HPDE6-E6E7 (cell line): ENCODE measurements around the gene EFCAB5.
"Not testable (repeated sequence)": the region's sequence is repeated elsewhere in the genome, so short reads cannot be mapped to it uniquely, and the experiment has no call there.

ENCODE experiments used
- DNase-seq: peaks from one replicate; pipeline ENCODE4 v3.0.0; 2011; ENCODE audit warnings: missing footprints; ENCODE audit errors: extremely low spot score

EFCAB5 gene

DNA sequence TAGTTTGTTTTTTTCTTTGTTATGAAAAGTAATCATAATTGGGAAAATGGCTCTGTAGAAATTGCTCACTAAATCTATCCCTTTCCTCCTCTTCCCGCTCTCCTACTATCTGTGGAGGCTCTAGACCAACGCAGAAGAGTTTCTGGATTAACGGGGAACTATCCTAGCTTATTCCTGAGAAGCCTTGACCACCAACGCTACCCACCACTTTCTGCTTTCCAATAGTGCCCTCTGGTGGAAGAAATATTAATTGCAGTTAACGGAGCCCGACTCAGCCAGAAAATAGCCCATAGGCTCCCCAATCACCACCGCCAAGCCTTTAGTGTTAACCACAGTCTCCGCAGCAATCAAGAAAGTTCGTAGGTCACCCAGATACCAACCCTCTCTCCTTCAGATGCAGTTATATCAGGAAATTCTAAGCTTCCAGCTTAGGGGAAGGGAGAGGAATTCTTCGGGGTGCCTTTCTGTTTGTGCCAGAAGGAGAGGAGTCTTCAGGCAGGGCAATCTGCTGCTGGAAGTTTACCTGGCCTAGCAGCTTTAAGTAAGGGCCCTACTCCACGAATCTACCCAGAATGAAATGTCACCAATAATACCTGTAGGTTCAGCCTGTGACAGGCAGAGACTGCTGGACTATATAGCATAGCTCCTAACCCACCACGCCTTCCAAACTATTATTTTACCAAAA is 152.2 kb downstream of the EFCAB5 start:
- DNase-seq = peak; percentile 71

DNA sequence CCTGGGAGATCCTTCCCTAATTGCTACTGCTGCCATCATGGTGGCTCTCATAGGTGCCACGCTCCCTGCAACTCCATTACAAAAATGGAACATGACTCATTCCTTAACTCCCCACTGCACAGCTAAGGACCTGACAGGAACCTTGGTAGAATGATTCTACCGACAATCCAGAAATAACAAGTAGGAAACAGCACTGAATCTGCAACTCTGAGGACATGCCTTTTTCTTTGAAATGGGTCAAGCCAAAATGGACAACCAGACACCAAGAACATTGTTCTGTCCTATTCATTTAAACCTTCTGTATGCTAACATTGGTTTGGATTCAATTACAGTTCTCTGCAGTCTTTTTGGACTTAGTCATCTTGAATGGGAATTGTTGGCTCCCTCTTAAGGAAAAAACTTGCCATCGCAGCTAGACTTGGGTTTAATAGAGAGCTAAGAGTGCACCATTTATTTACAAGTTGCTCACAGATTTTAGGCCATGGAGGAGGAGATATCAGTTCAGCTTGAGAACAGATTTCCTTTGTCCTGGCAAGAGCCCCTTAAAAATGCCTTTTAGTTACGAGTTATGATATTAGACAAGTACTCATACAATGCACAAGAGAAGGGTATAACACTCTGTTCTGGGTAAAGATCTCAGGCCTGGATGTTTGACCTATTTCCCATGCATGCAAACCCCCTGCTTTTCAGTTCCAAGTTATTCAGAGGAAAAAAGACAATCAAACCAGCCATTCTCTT is 154.2 kb downstream of the EFCAB5 start:
- DNase-seq = peak; percentile 49

DNA sequence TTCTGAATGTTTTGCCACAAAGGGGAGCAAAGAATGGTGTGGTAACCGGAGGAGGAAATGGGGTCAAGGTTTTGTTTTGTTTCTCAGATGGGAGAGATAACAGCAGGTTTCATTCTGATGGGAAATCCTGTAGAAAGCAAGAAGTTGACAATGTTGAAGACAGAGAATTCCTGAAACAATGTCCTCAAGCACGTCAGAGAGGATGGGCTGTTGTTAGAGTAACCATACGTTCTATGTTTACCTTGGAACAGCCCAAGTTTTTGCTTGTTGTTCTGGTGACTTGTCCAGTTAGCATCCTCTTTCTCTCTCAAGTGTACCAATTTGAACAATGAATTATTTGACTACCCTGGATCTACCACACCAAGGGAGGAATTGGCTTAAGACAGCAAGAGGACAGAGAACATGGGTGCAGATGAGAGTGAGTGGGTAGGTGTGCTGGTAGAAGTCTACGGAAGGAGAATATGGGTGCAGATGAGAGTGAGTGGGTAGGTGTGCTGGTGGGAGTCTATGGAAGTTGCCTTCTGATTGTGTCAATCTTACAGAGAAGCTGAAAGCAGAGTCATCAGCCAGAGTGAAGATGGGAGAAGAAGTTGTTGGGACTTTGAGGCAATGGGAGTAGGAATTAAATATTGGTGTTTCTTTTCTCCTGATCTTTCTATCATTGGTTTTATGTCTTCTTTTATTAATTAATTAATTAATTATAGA is 160.4 kb downstream of the EFCAB5 start:
- DNase-seq = no peak

DNA sequence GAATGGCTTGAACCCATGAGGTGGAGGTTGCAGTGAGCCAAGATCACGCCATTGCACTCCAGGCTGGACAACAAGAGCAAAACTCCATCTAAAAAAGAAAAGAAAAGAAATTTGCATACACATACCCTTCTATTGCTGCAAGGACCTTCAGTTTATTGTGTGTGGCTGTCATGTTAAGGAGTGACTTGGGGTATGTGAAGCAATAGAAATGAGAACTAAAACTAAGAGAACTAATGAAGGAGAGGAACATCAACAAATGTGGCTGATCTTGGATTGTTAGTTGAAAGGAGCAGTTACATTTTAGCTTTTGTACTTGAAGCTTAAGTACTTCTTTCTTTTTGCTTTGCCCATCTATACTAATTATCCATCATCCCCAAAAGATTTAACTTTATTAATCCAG is 162.5 kb downstream of the EFCAB5 start:
- DNase-seq = no peak

DNA sequence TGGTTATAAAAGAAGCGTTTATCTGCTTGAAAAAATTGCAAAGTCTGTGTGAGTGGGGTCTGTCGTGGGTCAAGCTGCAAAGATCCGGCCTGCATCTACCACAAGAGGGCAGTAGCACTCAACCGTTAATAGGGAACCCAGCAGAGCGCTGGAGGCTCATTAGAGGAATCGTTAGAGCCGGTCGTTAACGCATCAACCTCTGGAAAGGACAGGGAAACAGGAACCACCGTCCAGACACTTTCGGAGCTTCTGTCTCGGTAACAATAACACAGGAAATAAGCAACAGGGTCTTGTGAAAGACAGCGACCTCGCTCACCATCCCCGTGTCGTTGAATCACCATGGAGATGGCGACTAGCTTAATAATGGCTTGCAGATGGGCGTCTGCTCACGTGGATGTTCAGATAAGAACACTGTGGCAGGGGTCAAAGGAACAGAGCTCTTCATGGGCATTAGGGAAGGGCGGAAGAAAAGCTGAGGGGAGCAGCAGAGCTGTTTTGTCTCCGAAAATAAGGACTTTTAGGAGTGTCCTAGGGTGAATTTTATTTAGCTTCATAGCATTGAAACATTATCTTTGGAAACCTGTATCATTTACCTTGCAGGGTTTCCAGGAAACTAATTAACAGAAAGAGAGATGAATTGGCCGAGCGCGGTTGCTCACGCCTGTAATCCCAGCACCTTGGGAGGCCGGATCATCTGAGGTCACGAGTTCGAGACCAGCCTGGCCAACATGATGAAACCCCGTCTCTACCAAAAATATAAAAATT is 163.3 kb downstream of the EFCAB5 start:
- DNase-seq = peak; percentile 55

DNA sequence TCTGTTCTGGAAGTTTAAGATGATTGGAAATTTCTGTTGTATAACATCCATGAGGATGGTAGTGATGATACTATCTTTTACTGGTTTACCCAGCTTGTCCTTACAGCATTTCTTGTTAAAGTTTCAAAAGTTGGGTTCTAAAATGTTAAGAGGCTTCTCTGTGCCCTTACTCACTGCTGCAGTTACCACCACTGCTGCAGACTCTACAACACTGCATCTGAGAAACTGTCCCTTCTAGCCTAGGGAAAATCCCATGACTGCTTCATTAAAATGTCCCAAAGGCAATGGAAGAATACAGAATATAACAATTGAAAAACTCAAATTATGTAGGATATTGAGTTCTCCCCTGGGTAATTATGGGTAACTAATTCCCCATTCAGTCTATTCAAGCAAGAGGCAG is 171.4 kb downstream of the EFCAB5 start:
- no peak for DNase-seq

DNA sequence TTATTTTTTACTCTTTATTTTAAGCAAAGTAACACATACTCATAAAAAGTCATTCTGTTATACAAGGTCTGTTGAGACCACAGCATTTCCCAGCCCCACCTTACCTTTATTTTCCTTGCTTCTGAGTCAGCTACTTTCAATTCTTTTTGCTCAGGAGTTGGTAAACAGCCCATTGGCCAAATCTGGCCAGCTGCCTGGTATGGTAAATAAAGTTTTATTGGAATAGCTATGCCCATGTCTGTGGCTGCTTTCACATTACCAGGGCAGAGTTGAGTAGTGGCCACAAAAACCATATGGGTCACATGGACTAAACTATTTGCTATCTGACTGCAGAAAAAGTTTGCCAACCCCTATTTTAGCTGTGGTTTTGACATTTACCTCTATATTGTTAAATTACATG is 171.8 kb downstream of the EFCAB5 start:
- DNase-seq = no peak

DNA sequence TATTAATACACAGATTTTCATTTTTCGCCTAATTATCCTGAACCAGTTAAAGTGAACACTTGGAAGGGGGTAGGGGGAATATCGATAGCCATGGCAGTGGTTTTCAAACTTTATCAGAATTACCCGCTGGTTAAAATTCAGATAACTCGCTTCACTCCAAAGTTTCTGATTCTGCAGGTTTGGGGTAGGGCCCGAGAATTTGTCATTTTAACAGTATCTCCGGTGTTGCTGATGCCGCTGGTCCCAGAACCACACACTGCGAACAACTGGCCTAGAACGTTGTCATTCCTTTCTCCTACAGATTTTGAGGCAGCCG is 174.9 kb downstream of the EFCAB5 start:
- no peak for DNase-seq

DNA sequence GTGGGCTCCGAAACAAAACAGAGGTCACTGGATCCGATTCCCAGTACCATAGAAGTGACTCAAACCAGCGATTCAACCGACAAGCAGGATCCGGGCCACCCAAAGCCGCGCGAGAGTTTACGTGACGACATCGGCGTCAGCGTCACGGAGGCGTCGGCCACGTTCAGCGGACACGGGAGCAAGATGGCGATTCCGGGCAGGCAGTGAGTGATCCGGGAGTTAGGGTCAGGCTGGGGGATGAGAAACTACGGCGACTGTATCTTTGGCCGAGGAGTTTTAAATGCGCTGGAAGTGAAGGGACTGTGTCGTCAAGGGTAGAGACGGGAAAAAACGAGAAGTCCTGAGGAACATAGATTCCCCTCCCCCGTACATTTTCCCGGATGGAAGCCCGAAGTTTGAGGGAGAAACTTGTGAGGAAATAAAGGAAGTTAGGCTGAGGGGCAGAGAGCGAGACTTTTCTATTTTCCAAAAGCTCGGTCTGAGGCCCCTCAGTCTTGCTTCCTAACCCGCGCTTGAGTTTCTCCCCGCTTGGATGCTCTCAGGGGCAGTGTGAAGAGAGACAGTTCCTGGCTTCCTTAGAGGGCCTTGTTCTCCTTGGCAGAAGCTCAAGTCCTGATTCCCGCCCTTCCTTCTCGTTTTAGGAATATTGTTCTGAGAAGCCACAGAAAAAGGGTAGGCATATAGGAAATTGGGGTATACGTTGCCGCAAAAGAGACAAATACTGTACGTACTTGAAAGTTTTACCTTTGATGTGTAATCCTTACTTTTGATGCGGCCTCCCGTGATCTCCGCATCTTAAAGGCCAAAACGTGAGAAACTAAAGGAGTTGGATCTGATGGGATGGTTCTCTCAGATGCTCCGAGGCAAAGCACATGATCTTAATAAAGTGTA is 175.5 kb downstream of the EFCAB5 start, which contains the start of gene NSRP1:
TSS of gene NSRP1 (plus strand) at position 156 of the 891 bp plus-strand sequence. CDS start at position 184, 28 bp downstream.
- DNase-seq = peak; percentile 96

DNA sequence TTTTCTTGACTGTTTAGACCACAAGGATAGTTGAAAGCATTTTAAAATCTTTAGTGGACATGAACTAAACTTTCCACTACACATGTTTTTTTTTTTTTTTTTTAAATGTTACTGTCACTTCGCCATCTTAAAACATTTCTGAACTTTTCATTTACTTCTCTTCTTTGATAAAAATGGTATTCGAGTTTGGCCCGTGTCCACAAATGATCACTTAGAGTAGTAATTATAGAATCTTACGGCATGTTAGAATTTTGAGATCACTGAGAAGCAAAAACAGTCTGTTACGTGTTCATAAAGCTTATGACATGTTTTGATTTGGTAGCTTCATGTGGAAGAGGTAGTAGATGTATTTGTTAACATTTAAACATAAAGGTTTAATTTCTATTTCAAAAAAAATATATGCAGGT is 176.2 kb downstream of the EFCAB5 start:
- no peak for DNase-seq

DNA sequence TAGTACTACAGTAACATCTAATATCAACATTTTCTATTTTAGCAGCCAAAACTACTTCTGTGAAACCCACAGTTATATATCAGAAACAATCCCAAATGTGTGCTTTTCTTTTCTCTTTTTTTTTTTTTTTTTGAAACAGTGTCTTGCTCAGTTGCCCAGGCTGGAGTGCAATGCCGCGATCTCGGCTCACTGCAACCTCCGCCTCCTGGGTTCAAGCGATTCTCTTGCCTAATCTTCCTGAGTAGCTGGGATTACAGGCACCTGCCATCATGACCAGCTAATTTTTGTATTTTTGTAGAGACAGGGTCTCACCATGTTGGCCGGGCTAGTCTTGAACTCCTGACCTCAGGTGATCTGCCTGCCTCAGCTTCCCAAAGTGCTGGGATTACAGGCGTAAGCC is 177.2 kb downstream of the EFCAB5 start:
- not testable (repeated sequence) for DNase-seq

DNA sequence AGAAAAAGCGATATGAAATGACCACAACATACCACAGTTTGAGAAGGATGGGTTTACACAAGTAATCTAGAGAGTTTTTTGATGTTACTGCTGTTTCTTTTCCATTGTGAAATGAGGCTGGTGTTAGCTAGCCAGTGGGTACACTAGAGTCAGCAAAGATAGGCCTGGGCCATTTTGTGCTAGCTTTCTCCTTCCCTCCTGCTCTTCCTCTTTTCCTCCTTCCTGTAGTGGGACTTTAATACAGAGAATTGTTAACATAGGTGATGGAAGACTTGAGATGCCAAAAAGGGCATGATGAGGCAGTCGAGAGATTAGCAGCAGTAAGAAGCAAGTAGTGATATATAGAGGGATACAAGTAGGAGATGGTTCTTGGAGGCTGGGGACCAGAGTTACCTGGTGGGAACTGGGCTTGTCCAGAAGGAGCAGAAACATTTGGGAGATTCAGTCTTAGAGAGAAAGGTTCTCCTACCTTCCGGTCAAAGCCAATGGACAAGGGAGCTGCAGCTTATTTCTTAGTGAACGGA is 182.9 kb downstream of the EFCAB5 start:
- DNase-seq = no peak

DNA sequence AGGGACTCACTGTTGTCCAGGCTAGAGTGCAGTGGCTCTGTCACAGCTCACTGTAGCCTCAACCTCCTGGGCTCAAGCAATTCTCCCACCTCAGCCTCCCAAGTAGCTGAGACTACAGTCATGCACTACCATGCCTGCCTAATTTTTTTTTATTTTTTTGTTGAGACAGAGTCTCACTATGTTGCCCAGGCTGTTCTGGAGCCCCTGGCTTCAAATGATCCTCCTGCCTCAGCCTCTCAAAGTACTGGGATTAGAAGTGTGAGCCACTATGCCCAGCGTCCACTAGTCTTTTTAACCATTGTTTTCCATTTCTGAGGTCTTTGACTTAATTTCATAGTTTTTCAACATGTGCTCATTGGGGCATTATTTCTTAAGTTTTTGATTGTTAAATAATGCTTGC is 188.7 kb downstream of the EFCAB5 start:
- no peak for DNase-seq

DNA sequence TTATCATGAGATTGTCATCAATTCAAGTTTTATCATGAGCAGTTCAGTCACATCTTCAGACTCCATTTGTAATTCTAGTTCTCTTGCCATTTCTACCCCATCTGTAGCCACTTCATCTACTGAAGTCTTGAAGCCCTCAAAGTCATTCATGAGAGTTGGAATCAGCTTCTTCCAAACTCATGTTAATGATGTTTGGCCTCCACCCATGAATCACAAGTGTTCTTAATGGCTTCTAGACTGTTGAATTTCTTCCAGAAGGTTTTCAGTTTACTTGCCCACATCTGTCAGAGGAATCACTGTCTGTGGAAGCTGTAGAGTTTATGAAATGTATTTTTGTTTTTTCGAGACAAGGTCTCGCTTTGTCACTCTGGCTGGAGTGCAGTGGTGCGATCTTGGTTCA is 191.2 kb downstream of the EFCAB5 start:
- DNase-seq = no peak

DNA sequence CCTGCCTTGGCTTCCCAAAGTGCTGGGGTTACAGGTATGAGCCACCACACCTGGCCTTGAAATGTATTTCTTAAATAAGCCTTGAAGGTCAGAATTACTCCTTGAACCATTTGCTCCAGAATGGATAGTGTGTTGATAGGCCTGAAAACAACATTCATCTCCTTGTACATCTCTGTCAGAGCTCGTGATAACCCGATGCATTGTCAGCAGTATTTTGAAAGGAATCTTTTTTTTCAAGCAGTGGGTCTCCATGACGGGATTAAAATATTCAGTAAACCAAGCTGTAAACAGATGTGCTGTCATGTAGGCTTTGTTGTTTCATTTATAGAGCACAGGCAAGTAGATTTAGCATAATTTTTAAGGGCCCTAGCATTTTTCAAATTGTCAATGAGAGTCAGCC is 191.8 kb downstream of the EFCAB5 start:
- DNase-seq = no peak

DNA sequence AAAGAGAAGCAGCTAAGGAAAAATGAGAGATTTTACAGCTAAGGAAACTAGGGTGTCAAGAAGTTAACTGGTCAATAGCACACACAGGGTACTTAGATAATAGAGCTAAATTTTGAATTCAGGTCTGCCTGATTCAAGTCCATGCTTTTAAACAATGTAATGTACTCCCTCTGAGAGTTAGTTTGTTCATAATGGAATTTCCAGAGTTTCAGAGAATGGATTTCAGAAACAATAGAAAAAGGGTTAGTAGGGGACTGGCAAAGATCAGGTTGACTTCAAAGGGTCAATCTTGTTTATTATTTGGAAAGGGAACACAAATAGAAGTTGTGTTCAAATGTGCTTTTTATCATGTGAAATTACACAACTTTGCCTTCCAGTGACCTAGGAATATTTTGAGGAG is 193.1 kb downstream of the EFCAB5 start:
- DNase-seq = no peak

DNA sequence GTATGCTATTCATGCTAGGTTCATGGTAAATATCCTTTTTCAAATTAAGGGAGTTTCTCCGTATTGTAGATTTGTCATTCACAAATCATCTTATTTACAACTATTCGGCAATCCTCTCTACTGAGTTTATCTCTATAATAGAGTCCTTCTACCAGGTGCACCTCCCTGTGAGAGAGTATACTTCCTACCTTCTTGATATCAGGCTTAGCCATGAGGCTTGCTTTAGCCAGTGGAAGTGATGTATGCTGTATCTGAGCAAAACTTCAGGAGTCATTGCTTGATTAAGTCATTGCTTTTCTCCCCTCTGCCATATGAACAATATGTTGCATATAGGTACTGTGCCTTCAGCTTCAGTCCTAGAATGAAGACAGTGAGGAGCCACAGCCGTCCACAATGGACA is 195.7 kb downstream of the EFCAB5 start:
- no peak for DNase-seq

DNA sequence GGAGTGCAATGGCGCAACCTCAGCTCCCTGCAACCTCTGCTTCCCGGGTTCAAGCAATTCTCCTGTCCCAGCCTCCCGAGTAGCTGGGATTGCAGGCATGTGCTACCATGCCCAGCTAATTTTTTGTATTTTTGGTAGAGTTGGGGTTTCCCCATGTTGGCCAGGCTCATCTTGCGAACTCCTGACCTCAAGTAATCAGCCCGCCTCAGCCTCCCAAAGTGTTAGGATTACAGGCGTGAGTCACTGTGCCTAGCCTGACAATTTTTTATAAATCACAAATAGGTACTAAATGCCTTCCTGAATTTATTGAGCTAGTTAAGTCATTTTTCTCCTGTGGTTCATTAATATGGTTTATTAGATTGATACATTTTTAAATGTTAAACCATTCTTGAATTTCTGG is 206.4 kb downstream of the EFCAB5 start:
- DNase-seq = not testable (repeated sequence)

DNA sequence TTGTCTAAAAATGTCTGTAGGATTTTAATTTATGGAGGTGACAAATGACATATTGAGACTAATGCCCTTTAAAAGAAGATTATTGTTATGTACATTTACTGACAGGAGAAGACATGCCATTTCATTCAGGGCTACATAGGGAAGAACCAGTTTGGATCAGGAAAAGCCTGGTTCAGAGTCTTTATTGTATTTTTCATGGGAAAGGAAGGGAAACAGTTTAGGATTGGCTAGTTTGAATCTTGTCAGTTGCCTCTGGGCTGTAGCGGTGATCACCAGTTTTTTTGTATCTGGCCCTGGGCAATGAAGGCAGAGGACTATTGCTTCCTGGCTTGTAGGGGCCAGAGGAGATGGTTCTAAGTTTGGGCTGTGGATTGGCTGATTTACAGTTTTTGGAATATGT is 206.9 kb downstream of the EFCAB5 start:
- no peak for DNase-seq

DNA sequence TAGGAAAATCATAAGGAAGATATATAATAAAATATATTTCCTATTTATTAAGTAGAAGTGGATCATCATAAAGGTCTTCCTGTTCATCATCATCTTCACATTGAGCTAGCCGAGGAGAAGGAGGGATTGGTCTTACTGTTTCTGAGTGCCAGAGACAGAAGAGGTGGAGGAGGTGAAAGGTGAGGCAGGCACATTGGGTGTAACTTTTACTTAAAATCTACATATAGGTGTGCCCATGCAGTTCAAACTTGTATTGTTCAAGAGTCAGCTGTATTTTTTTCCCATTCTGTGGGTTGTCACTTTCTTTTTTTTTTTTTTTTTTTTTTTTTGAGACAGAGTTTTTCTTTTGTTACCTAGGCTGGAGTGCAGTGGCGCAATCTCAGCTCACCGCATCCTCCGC is 210.0 kb downstream of the EFCAB5 start:
- no peak for DNase-seq

DNA sequence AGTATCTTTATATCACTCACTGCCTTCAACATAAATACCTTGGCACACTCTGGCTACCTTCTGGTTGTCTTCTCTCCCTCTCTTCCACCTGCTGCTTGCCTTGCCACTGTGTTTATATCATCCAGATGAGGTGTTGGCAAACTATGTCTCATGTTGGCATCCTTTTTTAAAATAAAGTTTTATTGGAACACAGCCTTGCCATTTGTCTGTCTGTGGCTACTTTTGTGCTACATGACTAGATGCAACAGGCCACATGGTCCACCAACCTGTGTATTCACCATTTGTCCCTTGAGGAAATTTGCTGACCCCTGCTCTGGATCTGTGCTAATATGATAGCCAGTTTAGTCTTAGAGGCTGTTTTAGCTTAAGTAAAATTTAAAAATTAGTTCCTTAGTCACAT is 212.0 kb downstream of the EFCAB5 start:
- DNase-seq = no peak
